NCI-H524 (cell line): ENCODE measurements around the gene LHFPL2.

Experiments
- DNase-seq, 2 experiments: peaks; one replicate each; lab custom pipeline; 2025; lab: John Stamatoyannopoulos, UW

Gene LHFPL2

GRCh38 chr5:78503958-78504653 lies 144.5 kb downstream of the LHFPL2 start:
- DNase-seq: no peak

GRCh38 chr5:78501411-78502352 lies 146.9 kb downstream of the LHFPL2 start:
- DNase-seq: no peak

- DNase-seq: no peak
Observed at GRCh38 chr5:78500871-78501270, 147.7 kb downstream of the LHFPL2 start.

DNA sequence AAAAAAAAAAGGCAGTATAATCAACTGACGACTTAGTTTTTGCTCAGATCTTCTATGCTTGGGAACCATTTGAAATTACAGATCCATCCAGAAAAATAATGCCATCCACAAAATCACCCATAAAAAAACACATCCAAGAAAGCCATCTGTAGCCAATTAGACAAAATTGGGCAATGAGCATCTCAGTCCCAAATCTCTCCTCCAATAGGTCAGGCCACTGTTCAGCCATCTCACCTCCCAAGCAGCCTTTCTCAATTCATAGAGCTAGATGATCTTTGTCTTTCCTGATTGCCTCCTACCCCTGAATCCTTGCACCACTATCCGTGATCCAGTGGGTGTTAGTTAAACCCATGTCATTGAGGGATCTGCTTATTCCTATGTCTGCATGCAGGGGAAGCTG lies 148.5 kb downstream of the LHFPL2 start:
- DNase-seq: peak in 1 of 2 experiments; percentile 26

GRCh38 chr5:78499485-78499884 lies 149.1 kb downstream of the LHFPL2 start:
- DNase-seq: no peak

- DNase-seq: peak; percentile 40 to 92
Observed at GRCh38 chr5:78497573-78498533, 150.7 kb downstream of the LHFPL2 start.

GRCh38 chr5:78496373-78496772 lies 152.2 kb downstream of the LHFPL2 start:
- peak in 1 of 2 experiments; percentile 13 for DNase-seq

- no peak for DNase-seq
Observed at GRCh38 chr5:78495800-78496199, 152.8 kb downstream of the LHFPL2 start.

- DNase-seq: no peak
Observed at GRCh38 chr5:78492650-78493049, 155.9 kb downstream of the LHFPL2 start.

- no peak for DNase-seq
Observed at GRCh38 chr5:78492224-78492623, 156.3 kb downstream of the LHFPL2 start.

- no peak for DNase-seq
Observed at GRCh38 chr5:78490709-78491485, 157.7 kb downstream of the LHFPL2 start.

DNA sequence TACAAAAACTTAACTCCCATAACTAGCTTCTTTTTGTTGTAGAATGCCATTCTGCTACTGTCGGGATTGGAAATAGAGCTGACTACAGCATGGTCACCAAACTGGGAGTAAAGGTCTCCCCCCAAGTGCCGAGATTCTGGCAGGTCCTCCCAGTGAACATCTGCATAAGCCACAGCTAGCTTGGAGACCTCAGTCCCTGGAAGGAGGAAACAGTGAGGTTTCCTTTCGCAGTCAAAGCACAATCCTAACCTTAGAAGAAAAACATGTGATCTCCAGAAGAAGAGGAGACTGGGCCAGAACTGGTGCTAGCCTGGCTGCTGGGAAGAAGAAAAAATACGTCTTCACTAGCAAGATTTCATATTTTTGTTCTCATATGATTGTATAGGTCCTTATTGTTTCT lies 160.7 kb downstream of the LHFPL2 start:
- no peak for DNase-seq

DNA sequence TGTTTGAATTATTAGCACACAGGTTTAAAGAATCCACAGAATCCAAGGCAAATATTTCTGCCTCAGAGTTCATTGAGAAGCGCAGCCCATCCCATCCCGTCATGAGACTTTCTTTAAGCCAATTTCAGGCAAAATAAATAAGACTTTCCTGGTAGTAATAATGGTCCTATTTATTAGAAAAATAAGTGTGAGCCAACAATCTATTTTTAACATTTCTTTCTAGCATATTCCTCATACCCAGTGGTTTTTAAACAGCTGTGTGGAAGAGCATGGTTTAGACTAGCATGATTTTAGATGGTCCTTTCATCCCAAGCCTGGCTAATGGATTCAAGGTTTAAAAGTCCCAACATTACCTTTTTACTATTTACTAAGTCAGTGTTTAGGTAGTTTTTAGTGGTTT lies 162.4 kb downstream of the LHFPL2 start:
- no peak for DNase-seq

DNA sequence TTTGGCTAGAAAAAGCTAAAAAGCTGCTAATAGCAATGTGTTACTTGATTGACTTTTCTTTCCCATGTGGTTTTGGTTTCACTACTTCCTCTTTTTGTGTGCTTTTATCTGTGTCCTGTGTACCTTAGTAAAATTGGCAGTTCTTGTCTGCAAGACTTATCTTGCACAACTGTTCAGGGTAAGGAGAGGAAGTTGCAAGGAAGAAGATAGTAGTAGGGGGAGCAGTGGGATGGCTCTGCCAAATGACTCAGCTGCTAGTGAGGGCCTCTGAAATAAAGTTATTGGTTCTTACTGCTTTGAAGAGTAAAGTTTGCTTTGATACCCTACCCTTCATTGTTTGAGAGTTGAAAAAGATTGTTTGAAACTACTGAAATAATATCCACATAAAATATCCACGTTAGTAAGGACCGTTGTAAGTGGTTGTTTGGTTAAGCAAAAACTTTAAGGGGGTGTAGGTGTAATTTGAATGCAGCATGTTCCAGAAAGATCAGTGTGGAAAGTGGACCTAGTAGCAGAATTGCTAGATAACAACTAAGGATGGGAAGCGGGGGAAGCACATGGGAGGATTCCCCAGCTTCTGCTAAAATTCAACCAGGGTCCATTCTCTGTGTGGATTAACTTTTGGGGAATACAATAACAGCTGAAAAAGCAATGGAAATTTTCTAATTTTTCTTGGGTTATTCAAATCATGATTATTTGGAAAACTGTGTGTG lies 164.6 kb downstream of the LHFPL2 start:
- DNase-seq: no peak

- no peak for DNase-seq
Observed at GRCh38 chr5:78482948-78483347, 165.6 kb downstream of the LHFPL2 start.

- DNase-seq: no peak
Observed at GRCh38 chr5:78476795-78477194, 171.8 kb downstream of the LHFPL2 start.

DNA sequence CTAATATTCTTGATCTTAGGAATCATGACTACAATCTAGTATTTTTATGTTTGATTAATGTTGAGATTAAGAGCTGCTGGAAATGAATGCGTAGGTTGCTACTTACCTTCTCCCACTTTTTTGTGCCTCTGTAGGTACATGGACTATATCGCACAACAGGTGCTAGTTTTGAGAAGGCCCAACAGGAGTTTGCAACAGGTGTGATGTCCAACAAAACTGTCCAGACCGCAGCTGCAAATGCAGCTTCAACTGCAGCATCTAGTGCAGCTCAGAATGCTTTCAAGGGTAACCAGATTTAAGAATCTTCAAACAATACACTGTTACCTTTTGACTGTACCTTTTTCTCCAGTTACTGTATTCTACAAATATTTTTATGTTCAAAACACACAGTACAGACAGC lies 173.2 kb downstream of the LHFPL2 start:
- DNase-seq: no peak

GRCh38 chr5:78473751-78474150 lies 174.8 kb downstream of the LHFPL2 start:
- DNase-seq: no peak

GRCh38 chr5:78472469-78473106 lies 176.0 kb downstream of the LHFPL2 start:
- DNase-seq: no peak

DNA sequence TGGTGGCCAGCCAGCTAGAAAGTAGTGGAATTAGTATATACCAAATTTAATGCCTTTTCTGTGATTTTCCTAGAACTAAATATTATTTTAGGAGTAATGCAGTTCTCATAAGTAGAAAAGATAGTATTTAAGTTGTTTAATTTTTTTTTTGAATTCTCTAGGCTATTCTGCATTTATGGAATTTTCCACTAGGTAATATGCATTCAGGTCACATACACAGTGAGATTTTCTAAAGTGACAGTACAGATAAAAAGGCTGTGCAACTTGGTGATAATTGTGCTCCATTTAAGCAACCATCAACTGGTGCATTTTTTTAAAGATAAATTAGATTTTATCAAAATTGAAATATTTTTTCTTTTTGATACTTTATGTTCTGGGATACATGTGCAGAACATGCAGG lies 176.7 kb downstream of the LHFPL2 start:
- no peak for DNase-seq
